H1 (cell line): ENCODE measurements around the gene NOL4L. TPM values are rescaled to one million over a fixed set of nuclear protein-coding genes. Genes with fewer than 3 reads are reported as not detected.

Experiments used
- CTCF ChIA-PET: fragments of 300-600 bp; sonication (Branson Sonifier 250); formaldehyde crosslinking; loops from one replicate; lab custom pipeline; 2021; ENCODE audit not compliant: partially characterized antibody; lab: Charles Lee
- POLR2A ChIA-PET: fragments of 300-600 bp; sonication (Branson Sonifier 250); formaldehyde crosslinking; loops from one replicate; lab custom pipeline; 2021; ENCODE audit warnings: inconsistent platforms; ENCODE audit not compliant: partially characterized antibody; lab: Charles Lee
- DNase-seq, 2 experiments: peaks; one replicate each; pipeline versions ENCODE4 v3.0.0 to v3.0.0-alpha.2; 2010 to 2022; ENCODE audit warnings: low spot score in 2 of 2, low read depth in 1 of 2, mixed read lengths in 1 of 2
- FAIRE-seq: peaks from 2 replicates; lab custom pipeline; 2011; peaks lifted over from hg19 to GRCh38; lab: Jason Lieb, UNC
- H2AFZ ChIP-seq: 2 replicates; pipeline ENCODE4 v1.8.1; 2012; ENCODE audit warnings: low read length, inconsistent platforms
- H2AK5ac ChIP-seq: 2 replicates; pipeline ENCODE4 v1.6.1; 2013; ENCODE audit warnings: low read depth, low read length
- H2BK120ac ChIP-seq: replicated peaks from 2 replicates; pipeline ENCODE3; 2013; ENCODE audit warnings: low read depth, low read length, inconsistent platforms
- H2BK12ac ChIP-seq: 2 replicates; pipeline ENCODE4 v1.6.1; 2013; ENCODE audit warnings: low read depth, low read length
- H2BK15ac ChIP-seq: 2 replicates; pipeline ENCODE4 v1.6.1; 2013; ENCODE audit warnings: low read length
- H2BK20ac ChIP-seq: 2 replicates; pipeline ENCODE4 v1.6.1; 2013; ENCODE audit warnings: low read length
- H2BK5ac ChIP-seq: 2 replicates; pipeline ENCODE4 v1.6.1; 2013; ENCODE audit warnings: low read depth, low read length
- H3K14ac ChIP-seq: 2 replicates; pipeline ENCODE4 v1.6.1; 2013; ENCODE audit warnings: inconsistent platforms; ENCODE audit not compliant: insufficient read length
- H3K18ac ChIP-seq: 2 replicates; pipeline ENCODE4 v1.6.1; 2013; ENCODE audit warnings: low read length; ENCODE audit errors: extremely low read depth
- H3K23ac ChIP-seq: 2 replicates; pipeline ENCODE4 v1.6.1; 2013; ENCODE audit warnings: inconsistent platforms; ENCODE audit not compliant: insufficient read length
- H3K23me2 ChIP-seq: 2 replicates; pipeline ENCODE4 v1.6.1; 2013; ENCODE audit warnings: low read depth, low read length
- H3K27ac ChIP-seq: 2 replicates; pipeline ENCODE4 v1.6.1; 2011; ENCODE audit warnings: low read depth, low read length, inconsistent platforms
- H3K27me3 ChIP-seq, 4 experiments: replicated peaks in 1 of 4; 1 replicate in 1 of 4; 2 replicates in 3 of 4; pipeline versions ENCODE4 v1.6.1 to v1.8.1; 2011 to 2013; ENCODE audit warnings: low read length in 3 of 4, mild to moderate bottlenecking in 3 of 4, inconsistent platforms in 2 of 4, mixed read lengths in 2 of 4, moderate library complexity in 1 of 4; ENCODE audit not compliant: control insufficient read depth in 3 of 4, insufficient read depth in 3 of 4; ENCODE audit errors: extremely low read depth in 1 of 4
- H3K36me3 ChIP-seq, 4 experiments: 2 replicates each; pipeline versions ENCODE4 v1.6.1 to v1.8.1; 2011 to 2013; ENCODE audit warnings: mild to moderate bottlenecking in 4 of 4, low read length in 3 of 4, moderate library complexity in 2 of 4, control low read depth in 1 of 4, inconsistent platforms in 1 of 4; ENCODE audit not compliant: insufficient read depth in 4 of 4, control insufficient read depth in 2 of 4
- H3K4ac ChIP-seq: replicated peaks from 2 replicates; pipeline ENCODE3; 2013; ENCODE audit warnings: low read length, low read depth, mixed read lengths, inconsistent platforms; ENCODE audit not compliant: insufficient read length
- H3K4me1 ChIP-seq, 4 experiments: replicated peaks in 1 of 4; 1 replicate in 1 of 4; 2 replicates in 3 of 4; pipeline versions ENCODE4 v1.6.1 to v1.8.1; 2011 to 2013; ENCODE audit warnings: low read length in 3 of 4, inconsistent platforms in 2 of 4, mixed read lengths in 1 of 4; ENCODE audit not compliant: insufficient read depth in 4 of 4, control insufficient read depth in 3 of 4
- H3K4me2 ChIP-seq, 2 experiments: 2 replicates each; pipeline versions ENCODE4 v1.6.1 to v1.8.1; 2011 to 2013; ENCODE audit warnings: low read depth in 2 of 2, low read length in 2 of 2, control low read depth in 1 of 2, inconsistent platforms in 1 of 2, mild to moderate bottlenecking in 1 of 2; ENCODE audit not compliant: insufficient read depth in 1 of 2
- H3K4me3 ChIP-seq, 4 experiments: fragments of 200-600, 300-600 bp in 1 of 4; sonication (generic), shearing (Covaris generic), sonication (Bioruptor Twin) in 1 of 4; 2 replicates each; pipeline versions ENCODE4 v1.5.1 to v1.8.1; 2011 to 2016; ENCODE audit warnings: low read length in 4 of 4, low read depth in 3 of 4, control low read depth in 2 of 4, inconsistent platforms in 2 of 4, mild to moderate bottlenecking in 2 of 4, mixed read lengths in 1 of 4, moderate library complexity in 1 of 4; ENCODE audit not compliant: insufficient read depth in 2 of 4; ENCODE audit errors: extremely low read depth in 1 of 4
- H3K56ac ChIP-seq: replicated peaks from 2 replicates; pipeline ENCODE3; 2013; ENCODE audit warnings: low read depth, mild to moderate bottlenecking, mixed read lengths, low read length, inconsistent platforms; ENCODE audit not compliant: insufficient read length
- H3K79me1 ChIP-seq: 2 replicates; pipeline ENCODE4 v1.6.1; 2013; ENCODE audit warnings: low read depth, low read length, control low read depth
- H3K79me2 ChIP-seq, 2 experiments: 2 replicates each; pipeline versions ENCODE4 v1.6.1 to v1.8.1; 2012 to 2013; ENCODE audit warnings: low read length in 2 of 2, mild to moderate bottlenecking in 2 of 2, inconsistent platforms in 1 of 2; ENCODE audit not compliant: insufficient read depth in 2 of 2, control insufficient read depth in 1 of 2
- H3K9ac ChIP-seq, 4 experiments: replicated peaks in 1 of 4; 1 replicate in 1 of 4; 2 replicates in 3 of 4; pipeline versions ENCODE4 v1.6.1 to v1.8.1; 2011 to 2013; ENCODE audit warnings: low read depth in 3 of 4, low read length in 3 of 4, control low read depth in 2 of 4, mild to moderate bottlenecking in 2 of 4, moderate library complexity in 2 of 4, inconsistent platforms in 1 of 4; ENCODE audit errors: extremely low read depth in 1 of 4
- H3K9me3 ChIP-seq, 2 experiments: 2 replicates each; pipeline versions ENCODE4 v1.6.1 to v1.8.1; 2012 to 2013; ENCODE audit warnings: mild to moderate bottlenecking in 2 of 2, moderate library complexity in 2 of 2, control low read depth in 1 of 2, inconsistent platforms in 1 of 2, low read depth in 1 of 2, low read length in 1 of 2, mixed read lengths in 1 of 2; ENCODE audit not compliant: insufficient read depth in 2 of 2
- H4K20me1 ChIP-seq, 2 experiments: replicated peaks in 1 of 2; 2 replicates each; pipeline versions ENCODE3 to v1.8.1; 2011 to 2013; ENCODE audit warnings: inconsistent platforms in 2 of 2, low read length in 2 of 2, mild to moderate bottlenecking in 1 of 2; ENCODE audit not compliant: insufficient read depth in 2 of 2, control insufficient read depth in 1 of 2
- H4K5ac ChIP-seq: 2 replicates; pipeline ENCODE4 v1.6.1; 2013; ENCODE audit warnings: low read length, low read depth, mixed read lengths, inconsistent platforms; ENCODE audit not compliant: insufficient read length
- H4K8ac ChIP-seq: 2 replicates; pipeline ENCODE4 v1.8.0; 2013; ENCODE audit warnings: mild to moderate bottlenecking, moderate library complexity, low read length, inconsistent platforms; ENCODE audit not compliant: insufficient read depth; ENCODE audit errors: extremely low read depth
- H4K91ac ChIP-seq: replicated peaks from 2 replicates; pipeline ENCODE3; 2013; ENCODE audit warnings: low read length, mixed read lengths, inconsistent platforms; ENCODE audit not compliant: insufficient read length
- CHD1 ChIP-seq: IDR thresholded peaks from 2 replicates; pipeline ENCODE4 v1.6.1; 2012; ENCODE audit warnings: low read depth, low read length, improper control_type of control experiment
- CTCF ChIP-seq, 3 experiments: IDR thresholded peaks; 1 replicate in 2 of 3; 2 replicates in 1 of 3; pipeline versions ENCODE4 v1.5.1 to v1.6.1; 2011; ENCODE audit warnings: low read length in 3 of 3, mild to moderate bottlenecking in 3 of 3, inconsistent platforms in 2 of 3, low read depth in 1 of 3, moderate library complexity in 1 of 3; ENCODE audit not compliant: insufficient read depth in 1 of 3; ENCODE audit errors: control extremely low read depth in 1 of 3
- NRF1 ChIP-seq: IDR thresholded peaks from 2 replicates; pipeline ENCODE4 v1.6.1; 2011; ENCODE audit warnings: mild to moderate bottlenecking, low read depth, low read length, improper control_type of control experiment
- POU5F1 ChIP-seq: IDR thresholded peaks from 2 replicates; pipeline ENCODE4 v1.6.1; 2011; ENCODE audit warnings: low read depth, mild to moderate bottlenecking, low read length, moderate library complexity
- SIRT6 ChIP-seq: IDR thresholded peaks from one replicate; pipeline ENCODE4 v1.7.1; 2012; ENCODE audit warnings: low read length, inconsistent platforms
- TAF7 ChIP-seq: optimal IDR thresholded peaks from 2 replicates; pipeline ENCODE3; 2011; ENCODE audit warnings: low read depth, mild to moderate bottlenecking, inconsistent platforms, low read length, moderate library complexity, borderline replicate concordance
- WGBS, 2 experiments: shearing (Covaris generic) in 1 of 2; methylation state at CpG; one replicate each; pipeline versions ENCODE4 v1.1.6 to v1.1.7; 2013 to 2015; ENCODE audit warnings: low lambda C conversion rate in 2 of 2, mixed read lengths in 2 of 2, inconsistent platforms in 1 of 2, low coverage in 1 of 2, missing lambda C conversion rate in 1 of 2; ENCODE audit not compliant: insufficient replicate concordance in 2 of 2, insufficient coverage in 1 of 2, insufficient read length in 1 of 2; ENCODE audit errors: extremely low coverage in 1 of 2, missing lambda C conversion rate in 1 of 2; 5-methylcytosine and 5-hydroxymethylcytosine counted together
- polyA plus RNA-seq, 7 experiments: library from polyadenylated mRNA; depleted of rRNA in 3 of 7; stranded (reverse) in 5 of 7; unstranded in 2 of 7; fragments of >200 nt in 5 of 7; fragments of 200-250 nt in 2 of 7; gene quantifications; 1 replicate in 5 of 7; 2 replicates in 1 of 7; 4 replicates in 1 of 7; pipeline versions ENCODE4 v1.2.1 to v1.2.3, GENCODE V29; 2011 to 2013; ENCODE audit warnings: missing spikeins in 2 of 7, mixed read lengths in 2 of 7
- total RNA-seq: library from RNA; stranded (reverse); fragmentation: NEBNext Ultra II Directional; extraction: Animal tissue kit (Norgen Biotek cat#: 25700); gene quantifications from 2 replicates; pipeline ENCODE4 v1.2.1, GENCODE V29; 2021
- TF ChIP-seq, protein P1 (sequence below): IDR thresholded peaks from 2 replicates; pipeline ENCODE4 v1.6.1; 2012; ENCODE audit warnings: inconsistent platforms
- TF ChIP-seq, protein P2 (sequence below): IDR thresholded peaks from 2 replicates; pipeline ENCODE4 v1.6.1; 2011; ENCODE audit warnings: low read length, improper control_type of control experiment

Gene NOL4L
- total and polyA plus RNA-seq, 2 of the 8 experiments (the other 6 are each of a cell fraction or from before 2014, with no cell fraction given): 15.3 to 23.7 TPM

GRCh38 chr20:32621891-32622584, 36.9 kb upstream of the NOL4L start:
- H3K56ac ChIP-seq: no peak overlapping the region
- no peak overlapping the region for H2AK5ac ChIP-seq
- H3K27me3 ChIP-seq: no peaks in the 10 kb centered on the region
- H2BK12ac ChIP-seq: 0 out of 2 replicates have a peak overlapping the region, but pooled peaks have one; percentile 9
- H3K4me2 ChIP-seq: no peak overlapping the region
- no peak for TF ChIP-seq TAF7
- TF ChIP-seq, protein P1, sequence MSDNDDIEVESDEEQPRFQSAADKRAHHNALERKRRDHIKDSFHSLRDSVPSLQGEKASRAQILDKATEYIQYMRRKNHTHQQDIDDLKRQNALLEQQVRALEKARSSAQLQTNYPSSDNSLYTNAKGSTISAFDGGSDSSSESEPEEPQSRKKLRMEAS: no peak
- TF ChIP-seq CHD1: no peak
- no peak for TF ChIP-seq CTCF (IDR thresholded peaks at IDR 0.05; ENCODE audit: control extremely low read depth in 1 of 3, insufficient read depth in 1 of 3, low read depth in 1 of 3, low read length in 3 of 3)
- TF ChIP-seq SIRT6: no peak
- TF ChIP-seq, protein P2, sequence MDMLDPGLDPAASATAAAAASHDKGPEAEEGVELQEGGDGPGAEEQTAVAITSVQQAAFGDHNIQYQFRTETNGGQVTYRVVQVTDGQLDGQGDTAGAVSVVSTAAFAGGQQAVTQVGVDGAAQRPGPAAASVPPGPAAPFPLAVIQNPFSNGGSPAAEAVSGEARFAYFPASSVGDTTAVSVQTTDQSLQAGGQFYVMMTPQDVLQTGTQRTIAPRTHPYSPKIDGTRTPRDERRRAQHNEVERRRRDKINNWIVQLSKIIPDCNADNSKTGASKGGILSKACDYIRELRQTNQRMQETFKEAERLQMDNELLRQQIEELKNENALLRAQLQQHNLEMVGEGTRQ: no peak
- TF ChIP-seq NRF1: no peak
- TF ChIP-seq POU5F1: no peak
- H2BK15ac ChIP-seq: 0 out of 2 replicates have a peak overlapping the region, but pooled peaks have one; percentile 46
- no peak overlapping the region for H3K18ac ChIP-seq
- no peak overlapping the region for H2BK5ac ChIP-seq
- no peak overlapping the region for H2BK20ac ChIP-seq
- 90% methylated on average over 16 of the region's 16 CpGs; no CpG with 5 or more reads in 1 of the 2 experiments for WGBS, 2 experiments
- no peak overlapping the region for H2AFZ ChIP-seq
- peaks cover 0 to 2% of the 10 kb centered on the region in 2 experiments for H4K20me1 ChIP-seq
- POLR2A ChIA-PET: interaction anchor here (1.9 kb wide), 1 partner anchor 10 kb away, joined by 5 read pairs; no protein-coding TSS in a partner anchor
- no peak overlapping the region for H4K5ac ChIP-seq
- no peaks in the 10 kb centered on the region for H3K9me3 ChIP-seq
- FAIRE-seq (no peak), DNase-seq (no peak)
- H3K36me3 ChIP-seq: no peaks in the 10 kb centered on the region
- H3K27ac ChIP-seq: no peak overlapping the region
- H3K23ac ChIP-seq: no peak overlapping the region
- H3K9ac ChIP-seq: no peak overlapping the region
- no peak overlapping the region for H3K4me3 ChIP-seq
- no peaks in the 10 kb centered on the region for H3K79me2 ChIP-seq
- no peak overlapping the region; the same call in 1 of the 2 replicates for H4K8ac ChIP-seq
- H3K4ac ChIP-seq: no peak overlapping the region
- H3K79me1 ChIP-seq: no peaks in the 10 kb centered on the region
- peaks cover 0 to 2% (median under 1%) of the 10 kb centered on the region in 4 experiments; a peak in 1 of 7 replicates for H3K4me1 ChIP-seq
- CTCF ChIA-PET: interaction anchor here (0.7 to 3.5 kb wide), 10 partner anchors 10 to 101 kb away, joined by 3 to 14 read pairs (median 3); no protein-coding TSS in a partner anchor
- H3K14ac ChIP-seq: no peak overlapping the region
- H2BK120ac ChIP-seq: no peak overlapping the region
- H4K91ac ChIP-seq: no peak overlapping the region
- H3K23me2 ChIP-seq: no peaks in the 10 kb centered on the region; the same call in 1 of the 2 replicates
